D721Med (cell line): ENCODE measurements around the gene NUDT3.

ENCODE experiments used
- DNase-seq: peaks from one replicate; pipeline ENCODE4 v3.0.0; 2011; ENCODE audit warnings: low spot score; ENCODE audit not compliant: insufficient read length
- FAIRE-seq: peaks from 2 replicates; lab custom pipeline; 2011; peaks lifted over from hg19 to GRCh38; lab: Jason Lieb, UNC
- CTCF ChIP-seq: IDR thresholded peaks from 2 replicates; pipeline ENCODE4 v1.5.1; 2012; ENCODE audit warnings: mild to moderate bottlenecking, control low read depth; ENCODE audit not compliant: insufficient read depth; ENCODE audit errors: missing control alignments

Gene NUDT3

GRCh38 chr6:34285448-34286164, 106.9 kb downstream of the NUDT3 start:
- DNase-seq = no peak
- FAIRE-seq = no peak
- TF ChIP-seq CTCF = no peak

GRCh38 chr6:34284563-34285447, 107.7 kb downstream of the NUDT3 start:
- FAIRE-seq (no peak), DNase-seq (no peak)

GRCh38 chr6:34281702-34282334, 110.7 kb downstream of the NUDT3 start:
- no peak for DNase-seq
- FAIRE-seq = no peak
- TF ChIP-seq CTCF = no peak

More at GRCh38 chr6:34284563-34285447, 107.7 kb downstream of the NUDT3 start:
- no peak for TF ChIP-seq CTCF

- TF ChIP-seq CTCF = no peak
- no peak for FAIRE-seq
- DNase-seq = no peak
These were observed 112.3 kb downstream of the NUDT3 start for GRCh38 chr6:34280216-34280615.

- TF ChIP-seq CTCF = no peak
- DNase-seq (no peak), FAIRE-seq (no peak)
These were observed 113.6 kb downstream of the NUDT3 start for GRCh38 chr6:34278833-34279232.

DNA sequence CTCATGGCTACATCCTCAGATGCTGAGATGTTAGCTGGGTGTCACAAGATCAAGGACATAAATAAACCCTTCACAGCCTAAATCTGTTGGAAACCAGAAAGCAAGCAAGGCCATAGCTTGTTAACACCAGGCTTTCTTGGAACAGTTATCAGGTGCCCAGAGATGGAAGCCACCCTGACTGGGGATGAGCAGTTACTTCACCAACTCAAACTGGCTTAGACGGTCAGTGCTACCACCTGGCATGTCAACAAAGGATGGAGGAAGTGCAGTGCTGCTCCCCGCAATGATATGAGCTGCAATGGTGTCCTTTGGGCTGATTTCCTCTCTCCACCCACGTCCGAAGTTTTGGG, 114.7 kb downstream of the NUDT3 start:
- FAIRE-seq = no peak
- TF ChIP-seq CTCF = no peak

More for the DNA sequence above, 114.7 kb downstream of the NUDT3 start:
- no peak for DNase-seq
